ENCODE data around the gene BAD.

Gene BAD

GRCh38 chr11:64305075-64305690 lies 20.7 kb upstream of the BAD start, which contains the start of gene ESRRA:
ESRRA (plus strand) TSS chr11:64305524; CDS start chr11:64307180, 1,656 bp downstream.
- no peaks in the 10 kb centered on the region for H3K9me3 Mint-ChIP-seq
- H3K4me1 Mint-ChIP-seq (ENCODE audit: low read depth): peaks cover 37% of the 10 kb centered on the region
- peak within 1 kb of the TSS; percentile 98 for H3K27ac Mint-ChIP-seq
- peaks cover 25% of the 10 kb centered on the region for H3K36me3 Mint-ChIP-seq (ENCODE audit: low read depth)
- peaks cover 12% of the 10 kb centered on the region for H3K27me3 Mint-ChIP-seq
- peak within 1 kb of the TSS; percentile 100 for H3K4me3 Mint-ChIP-seq

GRCh38 chr11:64304316-64305072 lies 20.0 kb upstream of the BAD start:
- Mint-ChIP-seq H3K27me3 (peaks cover 16% of the 10 kb centered on the region), H3K4me1 (ENCODE audit: low read depth) (peaks cover 42% of the 10 kb centered on the region), H3K36me3 (ENCODE audit: low read depth) (peaks cover 20% of the 10 kb centered on the region), H3K4me3 (peak overlapping the region; percentile 88), H3K27ac (peak overlapping the region; percentile 95), H3K9me3 (no peaks in the 10 kb centered on the region)

GRCh38 chr11:64304032-64304315 lies 19.5 kb upstream of the BAD start:
- H3K27ac Mint-ChIP-seq: peak overlapping the region; percentile 95
- H3K27me3 Mint-ChIP-seq: peaks cover 19% of the 10 kb centered on the region
- H3K4me1 Mint-ChIP-seq (ENCODE audit: low read depth): peaks cover 38% of the 10 kb centered on the region
- H3K4me3 Mint-ChIP-seq: peak overlapping the region; percentile 88
- H3K36me3 Mint-ChIP-seq (ENCODE audit: low read depth): peaks cover 15% of the 10 kb centered on the region
- no peaks in the 10 kb centered on the region for H3K9me3 Mint-ChIP-seq

GRCh38 chr11:64303109-64304031 lies 18.9 kb upstream of the BAD start:
- no peaks in the 10 kb centered on the region for H3K9me3 Mint-ChIP-seq
- H3K4me3 Mint-ChIP-seq: no peak overlapping the region
- H3K36me3 Mint-ChIP-seq (ENCODE audit: low read depth): peaks cover 13% of the 10 kb centered on the region
- no peak overlapping the region for H3K27ac Mint-ChIP-seq
- H3K4me1 Mint-ChIP-seq (ENCODE audit: low read depth): peaks cover 38% of the 10 kb centered on the region
- peaks cover 25% of the 10 kb centered on the region for H3K27me3 Mint-ChIP-seq

- Mint-ChIP-seq H3K36me3 (ENCODE audit: low read depth) (no peaks in the 10 kb centered on the region), H3K4me1 (ENCODE audit: low read depth) (peaks cover 26% of the 10 kb centered on the region), H3K4me3 (peak within 1 kb of the TSS; percentile 61), H3K27me3 (peaks cover 58% of the 10 kb centered on the region), H3K27ac (no peak within 1 kb of the TSS), H3K9me3 (no peaks in the 10 kb centered on the region)
Observed at GRCh38 chr11:64299847-64300648, 15.6 kb upstream of the BAD start, which contains the start of gene CATSPERZ. CATSPERZ (plus strand) TSS chr11:64300358; CDS start chr11:64300411, 53 bp downstream.

GRCh38 chr11:64298966-64299846 lies 14.7 kb upstream of the BAD start:
- Mint-ChIP-seq H3K4me3 (peak overlapping the region; percentile 26), H3K4me1 (ENCODE audit: low read depth) (peaks cover 22% of the 10 kb centered on the region), H3K36me3 (ENCODE audit: low read depth) (no peaks in the 10 kb centered on the region), H3K9me3 (no peaks in the 10 kb centered on the region), H3K27me3 (peaks cover 64% of the 10 kb centered on the region), H3K27ac (no peak overlapping the region)

- Mint-ChIP-seq H3K4me1 (ENCODE audit: low read depth) (peaks cover 17% of the 10 kb centered on the region), H3K4me3 (no peak overlapping the region), H3K36me3 (ENCODE audit: low read depth) (no peaks in the 10 kb centered on the region), H3K27me3 (peaks cover 74% of the 10 kb centered on the region), H3K9me3 (no peaks in the 10 kb centered on the region), H3K27ac (no peak overlapping the region)
Observed at GRCh38 chr11:64297699-64298358, 13.4 kb upstream of the BAD start.

GRCh38 chr11:64296830-64297698 lies 12.6 kb upstream of the BAD start:
- Mint-ChIP-seq H3K27ac (no peak overlapping the region), H3K4me3 (no peak overlapping the region), H3K9me3 (no peaks in the 10 kb centered on the region), H3K27me3 (peaks cover 77% of the 10 kb centered on the region), H3K36me3 (ENCODE audit: low read depth) (no peaks in the 10 kb centered on the region), H3K4me1 (ENCODE audit: low read depth) (peaks cover 17% of the 10 kb centered on the region)

- Mint-ChIP-seq H3K27me3 (peaks cover 74% of the 10 kb centered on the region), H3K36me3 (ENCODE audit: low read depth) (no peaks in the 10 kb centered on the region)
Observed at GRCh38 chr11:64296236-64296635, 11.8 kb upstream of the BAD start.

GRCh38 chr11:64295760-64296159 lies 11.3 kb upstream of the BAD start:
- Mint-ChIP-seq H3K4me1 (ENCODE audit: low read depth) (peaks cover 16% of the 10 kb centered on the region), H3K9me3 (no peaks in the 10 kb centered on the region), H3K36me3 (ENCODE audit: low read depth) (no peaks in the 10 kb centered on the region), H3K27me3 (peaks cover 73% of the 10 kb centered on the region), H3K27ac (no peak overlapping the region), H3K4me3 (no peak overlapping the region)

More at GRCh38 chr11:64296236-64296635, 11.8 kb upstream of the BAD start:
- Mint-ChIP-seq H3K4me3 (no peak overlapping the region), H3K27ac (no peak overlapping the region), H3K9me3 (no peaks in the 10 kb centered on the region), H3K4me1 (ENCODE audit: low read depth) (peaks cover 17% of the 10 kb centered on the region)

- Mint-ChIP-seq H3K36me3 (ENCODE audit: low read depth) (no peaks in the 10 kb centered on the region), H3K9me3 (no peaks in the 10 kb centered on the region), H3K27ac (no peak overlapping the region), H3K27me3 (peaks cover 71% of the 10 kb centered on the region), H3K4me1 (ENCODE audit: low read depth) (peaks cover 11% of the 10 kb centered on the region), H3K4me3 (no peak overlapping the region)
Observed at GRCh38 chr11:64294774-64295173, 10.3 kb upstream of the BAD start.

- Mint-ChIP-seq H3K27me3 (peaks cover 53% of the 10 kb centered on the region), H3K36me3 (ENCODE audit: low read depth) (no peaks in the 10 kb centered on the region), H3K27ac (no peak overlapping the region), H3K9me3 (no peaks in the 10 kb centered on the region), H3K4me3 (no peak overlapping the region), H3K4me1 (ENCODE audit: low read depth) (peaks cover 8% of the 10 kb centered on the region)
Observed at GRCh38 chr11:64292460-64293254, 8.2 kb upstream of the BAD start.

Measured in stimulated activated naive CD8-positive, alpha-beta T cell treated with anti-CD3 and anti-CD28 coated beads, Interleukin-15, Interleukin-2, amounts not matched to agents 100 ng/mL and 50 ng/mL, for 24 hours (primary cell).